HepG2 (cell line): ENCODE results near the gene KCNG4. TPM values are rescaled to one million over a fixed set of nuclear protein-coding genes. Genes with fewer than 3 reads are reported as not detected.

ENCODE experiments used
- ATF7 ChIP-seq, 2 experiments: fragments of 450-650 bp in 1 of 2; sonication (generic) in 1 of 2; formaldehyde crosslinking in 1 of 2; IDR thresholded peaks; 2 replicates each; pipeline versions ENCODE4 v1.4.0 to v1.6.1; 2016 to 2020; ENCODE audit warnings: antibody characterized with exemption in 1 of 2, mild to moderate bottlenecking in 1 of 2, missing genetic modification reagents in 1 of 2
- ELF3 ChIP-seq: IDR thresholded peaks from 2 replicates; pipeline ENCODE4 v1.6.1; 2016; ENCODE audit warnings: missing genetic modification reagents, missing compliant biosample characterization
- FOSL1 ChIP-seq: sonication (generic); formaldehyde crosslinking; IDR thresholded peaks from 2 replicates; pipeline ENCODE4 v1.9.0; 2021; ENCODE audit warnings: missing genetic modification reagents, borderline replicate concordance
- HDAC2 ChIP-seq: sonication (generic); formaldehyde crosslinking; IDR thresholded peaks from 2 replicates; pipeline ENCODE4 v1.4.0; 2020; ENCODE audit warnings: missing genetic modification reagents
- HMG20B ChIP-seq: conservative IDR thresholded peaks from 2 replicates; pipeline ENCODE4 v1.6.1; 2016; ENCODE audit warnings: missing genetic modification reagents, missing compliant biosample characterization
- HMGA1 ChIP-seq: sonication (generic); formaldehyde crosslinking; conservative IDR thresholded peaks from 2 replicates; pipeline ENCODE4 v1.4.0; 2020; ENCODE audit warnings: missing genetic modification reagents
- KLF6 ChIP-seq: IDR thresholded peaks from 2 replicates; pipeline ENCODE4 v1.8.0; 2016; ENCODE audit warnings: missing biosample characterization, missing genetic modification reagents
- MAZ ChIP-seq, 2 experiments: sonication (generic) in 1 of 2; formaldehyde crosslinking in 1 of 2; IDR thresholded peaks; 2 replicates each; pipeline versions ENCODE4 v1.5.0 to v1.6.1; 2012 to 2020; ENCODE audit warnings: low read depth in 2 of 2, mild to moderate bottlenecking in 2 of 2, borderline replicate concordance in 1 of 2, improper control_type of control experiment in 1 of 2, low read length in 1 of 2, missing genetic modification reagents in 1 of 2, moderate library complexity in 1 of 2
- MTA3 ChIP-seq: sonication (generic); formaldehyde crosslinking; IDR thresholded peaks from 2 replicates; pipeline ENCODE4 v1.4.0; 2020; ENCODE audit warnings: missing genetic modification reagents
- NFKB2 ChIP-seq: sonication (generic); formaldehyde crosslinking; IDR thresholded peaks from 2 replicates; pipeline ENCODE4 v1.4.0; 2020; ENCODE audit warnings: missing genetic modification reagents, borderline replicate concordance
- NR2C2 ChIP-seq: sonication (generic); formaldehyde crosslinking; IDR thresholded peaks from 2 replicates; pipeline ENCODE4 v1.4.0; 2020; ENCODE audit warnings: missing genetic modification reagents, mild to moderate bottlenecking, moderate library complexity, borderline replicate concordance
- PAWR ChIP-seq: sonication (generic); formaldehyde crosslinking; IDR thresholded peaks from 2 replicates; pipeline ENCODE4 v1.4.0; 2020; ENCODE audit warnings: missing genetic modification reagents, mild to moderate bottlenecking, borderline replicate concordance
- POLR2A ChIP-seq, 2 experiments: IDR thresholded peaks; 2 replicates each; pipeline ENCODE4 v1.6.1; 2011; ENCODE audit warnings: low read depth in 2 of 2, low read length in 2 of 2, mild to moderate bottlenecking in 1 of 2, moderate library complexity in 1 of 2; ENCODE audit not compliant: insufficient read depth in 1 of 2
- SP2 ChIP-seq: sonication (generic); formaldehyde crosslinking; IDR thresholded peaks from 2 replicates; pipeline ENCODE4 v1.5.1; 2020; ENCODE audit warnings: mild to moderate bottlenecking, missing genetic modification reagents
- SUZ12 ChIP-seq: fragments of 150-350 bp; IDR thresholded peaks from 2 replicates; pipeline ENCODE4 v1.6.1; 2014; ENCODE audit warnings: low read depth, low read length
- ZNF232 ChIP-seq: sonication (generic); formaldehyde crosslinking; IDR thresholded peaks from 2 replicates; pipeline ENCODE4 v1.4.0; 2020; ENCODE audit warnings: missing genetic modification reagents, borderline replicate concordance
- ZNF619 ChIP-seq: sonication (generic); formaldehyde crosslinking; IDR thresholded peaks from 2 replicates; pipeline ENCODE4 v1.4.0; 2020; ENCODE audit warnings: mild to moderate bottlenecking, missing genetic modification reagents
- ZNF672 ChIP-seq: sonication (generic); formaldehyde crosslinking; IDR thresholded peaks from 2 replicates; pipeline ENCODE4 v1.8.1; 2022; ENCODE audit warnings: missing genetic modification reagents
- ZNF747 ChIP-seq: sonication (generic); formaldehyde crosslinking; IDR thresholded peaks from 2 replicates; pipeline ENCODE4 v1.8.1; 2023; ENCODE audit warnings: missing genetic modification reagents, mild to moderate bottlenecking, borderline replicate concordance
- ZNF788 ChIP-seq: sonication (generic); formaldehyde crosslinking; IDR thresholded peaks from 2 replicates; pipeline ENCODE4 v1.5.0; 2020; ENCODE audit warnings: mild to moderate bottlenecking, missing genetic modification reagents, borderline replicate concordance
- ZSCAN31 ChIP-seq: sonication (generic); formaldehyde crosslinking; IDR thresholded peaks from 2 replicates; pipeline ENCODE4 v1.5.0; 2020; ENCODE audit warnings: low read depth, mild to moderate bottlenecking, missing genetic modification reagents
- polyA plus RNA-seq, 8 experiments: library from polyadenylated mRNA; depleted of rRNA in 3 of 8; stranded (reverse) in 7 of 8; unstranded in 1 of 8; fragments of >200 nt; fragmentation: Illumina TruSeq in 4 of 8; extraction: Trizol in 4 of 8; gene quantifications; 2 replicates each; pipeline versions ENCODE4 v1.2.1 to v1.2.3, GENCODE V29; 2011 to 2016; ENCODE audit warnings: low read depth in 4 of 8, missing spikeins in 1 of 8, mixed read lengths in 1 of 8; ENCODE audit not compliant: insufficient read depth in 1 of 8
- total RNA-seq, 5 experiments: library from RNA; depleted of rRNA; stranded (reverse); fragments of >200 nt; fragmentation: Illumina TruSeq; extraction: Trizol; gene quantifications; 2 replicates each; pipeline ENCODE4 v1.2.3, GENCODE V29; 2016; ENCODE audit warnings: low read depth in 1 of 5
- TF ChIP-seq, protein P1 (sequence below): sonication (generic); formaldehyde crosslinking; IDR thresholded peaks from 2 replicates; pipeline ENCODE4 v1.5.1; 2020; ENCODE audit warnings: missing genetic modification reagents, mild to moderate bottlenecking, borderline replicate concordance
- TF ChIP-seq, protein P2 (sequence below): sonication (generic); formaldehyde crosslinking; IDR thresholded peaks from 2 replicates; pipeline ENCODE4 v1.4.0; 2020; ENCODE audit warnings: missing genetic modification reagents, mild to moderate bottlenecking, borderline replicate concordance
- TF ChIP-seq, protein P3 (sequence below): sonication (generic); formaldehyde crosslinking; conservative IDR thresholded peaks from 2 replicates; pipeline ENCODE4 v1.4.0; 2020; ENCODE audit warnings: missing genetic modification reagents
- TF ChIP-seq, protein P4 (sequence below): sonication (generic); formaldehyde crosslinking; IDR thresholded peaks from 2 replicates; pipeline ENCODE4 v1.4.0; 2020; ENCODE audit warnings: missing genetic modification reagents; ENCODE audit errors: not compliant biosample characterization
- TF ChIP-seq, protein P5 (sequence below): sonication (generic); formaldehyde crosslinking; IDR thresholded peaks from 2 replicates; pipeline ENCODE4 v1.4.0; 2020; ENCODE audit warnings: mild to moderate bottlenecking, missing genetic modification reagents

Gene KCNG4
- total and polyA plus RNA-seq, 2 of the 13 experiments (the other 11 are each of a cell fraction or from before 2014, with no cell fraction given), result not detected

DNA sequence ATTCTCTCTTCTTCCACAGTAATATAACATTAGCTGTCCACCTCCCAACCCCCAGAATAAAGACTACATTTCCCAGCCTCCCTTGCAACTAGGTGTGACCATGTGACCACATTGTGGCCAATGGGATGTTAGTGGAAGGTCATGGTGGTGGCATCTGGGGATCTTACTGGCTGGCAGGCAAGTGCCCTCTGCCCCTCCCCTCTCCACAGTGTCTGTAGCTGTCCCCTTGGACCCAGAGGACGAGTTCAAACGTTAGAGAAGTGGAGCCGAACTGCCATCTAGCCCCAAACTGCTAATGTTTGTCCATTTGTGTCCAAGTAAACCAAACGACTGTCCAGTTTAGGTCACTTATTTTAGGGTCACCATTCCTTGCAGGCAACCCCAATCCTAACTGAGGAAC lies 26.6 kb upstream of the KCNG4 start (continued):
- no peak for TF ChIP-seq ZNF619 (CRISPR knock-in tag)
- no peak for TF ChIP-seq FOSL1
- TF ChIP-seq, protein P1, sequence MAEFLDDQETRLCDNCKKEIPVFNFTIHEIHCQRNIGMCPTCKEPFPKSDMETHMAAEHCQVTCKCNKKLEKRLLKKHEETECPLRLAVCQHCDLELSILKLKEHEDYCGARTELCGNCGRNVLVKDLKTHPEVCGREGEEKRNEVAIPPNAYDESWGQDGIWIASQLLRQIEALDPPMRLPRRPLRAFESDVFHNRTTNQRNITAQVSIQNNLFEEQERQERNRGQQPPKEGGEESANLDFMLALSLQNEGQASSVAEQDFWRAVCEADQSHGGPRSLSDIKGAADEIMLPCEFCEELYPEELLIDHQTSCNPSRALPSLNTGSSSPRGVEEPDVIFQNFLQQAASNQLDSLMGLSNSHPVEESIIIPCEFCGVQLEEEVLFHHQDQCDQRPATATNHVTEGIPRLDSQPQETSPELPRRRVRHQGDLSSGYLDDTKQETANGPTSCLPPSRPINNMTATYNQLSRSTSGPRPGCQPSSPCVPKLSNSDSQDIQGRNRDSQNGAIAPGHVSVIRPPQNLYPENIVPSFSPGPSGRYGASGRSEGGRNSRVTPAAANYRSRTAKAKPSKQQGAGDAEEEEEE, result no peak
- no peak for TF ChIP-seq ZNF232 (CRISPR knock-in tag)
- peak; percentile 81; the same call in 1 of the 2 replicates for TF ChIP-seq MAZ (IDR thresholded peaks at IDR 0.05; ENCODE audit: borderline replicate concordance, low read depth, low read length)
- no peak for TF ChIP-seq MAZ (CRISPR knock-in tag; IDR thresholded peaks at IDR 0.05; ENCODE audit: low read depth)
- TF ChIP-seq ZNF747 (CRISPR knock-in tag), result no peak
- TF ChIP-seq MTA3 (CRISPR knock-in tag), result no peak
- no peak for TF ChIP-seq ZNF788 (CRISPR knock-in tag)
- TF ChIP-seq PAWR, result no peak
- TF ChIP-seq KLF6 (CRISPR knock-in tag), result no peak
- no peak for TF ChIP-seq ATF7 (IDR thresholded peaks at IDR 0.05)
- no peak for TF ChIP-seq ATF7 (CRISPR knock-in tag; IDR thresholded peaks at IDR 0.05)
- TF ChIP-seq, protein P2, sequence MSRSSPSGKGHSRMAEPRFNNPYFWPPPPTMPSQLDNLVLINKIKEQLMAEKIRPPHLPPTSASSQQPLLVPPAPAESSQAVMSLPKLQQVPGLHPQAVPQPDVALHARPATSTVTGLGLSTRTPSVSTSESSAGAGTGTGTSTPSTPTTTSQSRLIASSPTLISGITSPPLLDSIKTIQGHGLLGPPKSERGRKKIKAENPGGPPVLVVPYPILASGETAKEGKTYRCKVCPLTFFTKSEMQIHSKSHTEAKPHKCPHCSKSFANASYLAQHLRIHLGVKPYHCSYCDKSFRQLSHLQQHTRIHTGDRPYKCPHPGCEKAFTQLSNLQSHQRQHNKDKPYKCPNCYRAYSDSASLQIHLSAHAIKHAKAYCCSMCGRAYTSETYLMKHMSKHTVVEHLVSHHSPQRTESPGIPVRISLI, result no peak
- peak in 1 of 2 experiments; percentile 56; a peak in 1 of 4 replicates for TF ChIP-seq POLR2A (IDR thresholded peaks at IDR 0.05; ENCODE audit: insufficient read depth in 1 of 2, low read depth in 2 of 2, low read length in 2 of 2)
- TF ChIP-seq NR2C2 (CRISPR knock-in tag), result peak; percentile 98
- TF ChIP-seq, protein P3, sequence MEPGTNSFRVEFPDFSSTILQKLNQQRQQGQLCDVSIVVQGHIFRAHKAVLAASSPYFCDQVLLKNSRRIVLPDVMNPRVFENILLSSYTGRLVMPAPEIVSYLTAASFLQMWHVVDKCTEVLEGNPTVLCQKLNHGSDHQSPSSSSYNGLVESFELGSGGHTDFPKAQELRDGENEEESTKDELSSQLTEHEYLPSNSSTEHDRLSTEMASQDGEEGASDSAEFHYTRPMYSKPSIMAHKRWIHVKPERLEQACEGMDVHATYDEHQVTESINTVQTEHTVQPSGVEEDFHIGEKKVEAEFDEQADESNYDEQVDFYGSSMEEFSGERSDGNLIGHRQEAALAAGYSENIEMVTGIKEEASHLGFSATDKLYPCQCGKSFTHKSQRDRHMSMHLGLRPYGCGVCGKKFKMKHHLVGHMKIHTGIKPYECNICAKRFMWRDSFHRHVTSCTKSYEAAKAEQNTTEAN, result no peak
- TF ChIP-seq SUZ12, result peak; percentile 85
- no peak for TF ChIP-seq NFKB2 (CRISPR knock-in tag)
- TF ChIP-seq, protein P4, sequence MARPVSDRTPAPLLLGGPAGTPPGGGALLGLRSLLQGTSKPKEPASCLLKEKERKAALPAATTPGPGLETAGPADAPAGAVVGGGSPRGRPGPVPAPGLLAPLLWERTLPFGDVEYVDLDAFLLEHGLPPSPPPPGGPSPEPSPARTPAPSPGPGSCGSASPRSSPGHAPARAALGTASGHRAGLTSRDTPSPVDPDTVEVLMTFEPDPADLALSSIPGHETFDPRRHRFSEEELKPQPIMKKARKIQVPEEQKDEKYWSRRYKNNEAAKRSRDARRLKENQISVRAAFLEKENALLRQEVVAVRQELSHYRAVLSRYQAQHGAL (CRISPR knock-in tag), result no peak
- TF ChIP-seq HMGA1 (CRISPR knock-in tag), result 0 out of 2 replicates have a peak, but pooled peaks have one; percentile 36
- TF ChIP-seq, protein P5, sequence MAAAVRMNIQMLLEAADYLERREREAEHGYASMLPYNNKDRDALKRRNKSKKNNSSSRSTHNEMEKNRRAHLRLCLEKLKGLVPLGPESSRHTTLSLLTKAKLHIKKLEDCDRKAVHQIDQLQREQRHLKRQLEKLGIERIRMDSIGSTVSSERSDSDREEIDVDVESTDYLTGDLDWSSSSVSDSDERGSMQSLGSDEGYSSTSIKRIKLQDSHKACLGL (CRISPR knock-in tag), result no peak
- no peak for TF ChIP-seq ZNF672 (CRISPR knock-in tag)
- peak; percentile 73 for TF ChIP-seq SP2 (CRISPR knock-in tag)
- no peak for TF ChIP-seq HMG20B (CRISPR knock-in tag)
- TF ChIP-seq HDAC2 (CRISPR knock-in tag), result 0 out of 2 replicates have a peak, but pooled peaks have one; percentile 25
- TF ChIP-seq ELF3 (CRISPR knock-in tag), result 0 out of 2 replicates have a peak, but pooled peaks have one; percentile 13
- no peak for TF ChIP-seq ZSCAN31
